Measurements from ENCODE around the gene KCTD2. TPM values are rescaled to one million over a fixed set of nuclear protein-coding genes. Genes with fewer than 3 reads are reported as not detected.

Gene KCTD2
- total RNA-seq, 1 experiment from 2014 or later: 34.9 TPM

- H3K4me1 ChIP-seq (ENCODE audit: control insufficient read depth, insufficient read depth, low read length): peaks cover 5% of the 10 kb centered on the region
- ChIA-PET CTCF (interaction anchor here (0.7 to 1.3 kb wide), 3 partner anchors 10 to 42 kb away, joined by 7 to 9 read pairs (median 7); no protein-coding TSS in a partner anchor), POLR2A (interaction anchor here (0.5 to 0.6 kb wide), 2 partner anchors 8 to 792 kb away, joined by 6 to 7 read pairs; no protein-coding TSS in a partner anchor)
- TF ChIP-seq POLR2AphosphoS5 (IDR thresholded peaks at IDR 0.05; ENCODE audit: low read depth, low read length) (no peak), TCF7L2 (IDR thresholded peaks at IDR 0.05; ENCODE audit: low read depth, low read length) (no peak), REST (IDR thresholded peaks at IDR 0.05; ENCODE audit: insufficient read depth in 1 of 2, low read depth in 2 of 2, low read length in 1 of 2) (no peak), SIN3A (IDR thresholded peaks at IDR 0.05; ENCODE audit: borderline replicate concordance, insufficient read depth, low read depth, low read length) (no peak)
- TF ChIP-seq, protein P1, sequence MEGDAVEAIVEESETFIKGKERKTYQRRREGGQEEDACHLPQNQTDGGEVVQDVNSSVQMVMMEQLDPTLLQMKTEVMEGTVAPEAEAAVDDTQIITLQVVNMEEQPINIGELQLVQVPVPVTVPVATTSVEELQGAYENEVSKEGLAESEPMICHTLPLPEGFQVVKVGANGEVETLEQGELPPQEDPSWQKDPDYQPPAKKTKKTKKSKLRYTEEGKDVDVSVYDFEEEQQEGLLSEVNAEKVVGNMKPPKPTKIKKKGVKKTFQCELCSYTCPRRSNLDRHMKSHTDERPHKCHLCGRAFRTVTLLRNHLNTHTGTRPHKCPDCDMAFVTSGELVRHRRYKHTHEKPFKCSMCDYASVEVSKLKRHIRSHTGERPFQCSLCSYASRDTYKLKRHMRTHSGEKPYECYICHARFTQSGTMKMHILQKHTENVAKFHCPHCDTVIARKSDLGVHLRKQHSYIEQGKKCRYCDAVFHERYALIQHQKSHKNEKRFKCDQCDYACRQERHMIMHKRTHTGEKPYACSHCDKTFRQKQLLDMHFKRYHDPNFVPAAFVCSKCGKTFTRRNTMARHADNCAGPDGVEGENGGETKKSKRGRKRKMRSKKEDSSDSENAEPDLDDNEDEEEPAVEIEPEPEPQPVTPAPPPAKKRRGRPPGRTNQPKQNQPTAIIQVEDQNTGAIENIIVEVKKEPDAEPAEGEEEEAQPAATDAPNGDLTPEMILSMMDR (IDR thresholded peaks at IDR 0.05): no peak
- no peaks in the 10 kb centered on the region for H3K9me3 ChIP-seq (ENCODE audit: control insufficient read depth, insufficient read depth, low read depth, low read length)
- intact Hi-C loops (cut with micrococcal nuclease; ENCODE audit: unreplicated experiment): no loop called here
- no peaks in the 10 kb centered on the region for H3K27me3 ChIP-seq (ENCODE audit: control insufficient read depth, insufficient read depth, low read length)
- in situ Hi-C loops (cut with HindIII; ENCODE audit: low pct_unique_long_range_greater_than_20kb, low sequenced_read_pairs): no loop called here
- ATAC-seq (no peak), DNase-seq (ENCODE audit: low read depth, low spot score) (no peak)
- H3K27ac ChIP-seq (ENCODE audit: low read length): no peak overlapping the region
- H3K36me3 ChIP-seq (ENCODE audit: control insufficient read depth, insufficient read depth, low read length): no peaks in the 10 kb centered on the region
- no peak overlapping the region for H3K4me3 ChIP-seq (ENCODE audit: low read depth in 2 of 2, low read length in 2 of 2)
- BruUV-seq (replicated peaks): no TSS peak
Observed at GRCh38 chr17:75073618-75074047, 26.6 kb downstream of the KCTD2 start.

DNA sequence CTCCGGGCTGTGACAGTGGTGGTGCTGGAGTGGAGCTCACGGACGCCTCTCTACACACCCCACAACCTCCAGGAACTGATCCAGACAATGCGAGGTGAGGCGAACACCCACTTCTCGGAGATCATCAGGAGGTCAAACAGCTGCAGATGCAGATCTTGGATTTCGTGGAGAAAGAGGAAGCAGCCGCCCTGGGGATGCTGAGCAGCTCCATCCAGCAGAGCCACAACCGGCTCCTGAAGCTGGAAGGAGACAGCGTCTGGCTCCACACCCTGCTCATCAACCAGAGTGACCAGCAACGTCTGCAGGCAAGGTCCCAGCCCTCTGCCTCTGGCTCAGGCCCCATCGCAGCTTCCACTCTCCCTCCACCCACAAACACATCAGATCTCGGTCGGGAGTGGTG, 27.5 kb downstream of the KCTD2 start:
- CTCF ChIA-PET: interaction anchor here (1.0 kb wide), 1 partner anchor 15 kb away, joined by 4 read pairs; no protein-coding TSS in a partner anchor
- intact Hi-C loops (cut with micrococcal nuclease; ENCODE audit: unreplicated experiment) (no loop called here), in situ Hi-C loops (cut with HindIII; ENCODE audit: low pct_unique_long_range_greater_than_20kb, low sequenced_read_pairs) (no loop called here)
- POLR2A ChIA-PET: interaction anchor here (0.6 kb wide), 1 partner anchor 49 kb away, joined by 5 read pairs; no protein-coding TSS in a partner anchor
- Histone ChIP-seq H3K4me1 (ENCODE audit: control insufficient read depth, insufficient read depth, low read length) (peaks cover 14% of the 10 kb centered on the region), H3K27ac (ENCODE audit: low read length) (no peak overlapping the region), H3K9me3 (ENCODE audit: control insufficient read depth, insufficient read depth, low read depth, low read length) (no peaks in the 10 kb centered on the region), H3K36me3 (ENCODE audit: control insufficient read depth, insufficient read depth, low read length) (no peaks in the 10 kb centered on the region), H3K27me3 (ENCODE audit: control insufficient read depth, insufficient read depth, low read length) (no peaks in the 10 kb centered on the region), H3K4me3 (ENCODE audit: low read depth in 2 of 2, low read length in 2 of 2) (no peak overlapping the region)
- no TSS peak for BruUV-seq (replicated peaks)
- DNase-seq (ENCODE audit: low read depth, low spot score) (no peak), ATAC-seq (no peak)
- TF ChIP-seq TCF7L2 (IDR thresholded peaks at IDR 0.05; ENCODE audit: low read depth, low read length) (no peak), SIN3A (IDR thresholded peaks at IDR 0.05; ENCODE audit: borderline replicate concordance, insufficient read depth, low read depth, low read length) (no peak), REST (IDR thresholded peaks at IDR 0.05; ENCODE audit: insufficient read depth in 1 of 2, low read depth in 2 of 2, low read length in 1 of 2) (no peak), POLR2AphosphoS5 (IDR thresholded peaks at IDR 0.05; ENCODE audit: low read depth, low read length) (no peak)
- TF ChIP-seq, protein P1 (IDR thresholded peaks at IDR 0.05): no peak

All from Panc1 (cell line).